ENCODE results near the gene RAB6B. TPM values are rescaled to one million over a fixed set of nuclear protein-coding genes. Genes with fewer than 3 reads are reported as not detected.
A peak's percentile ranks its signal among the peaks of the same experiment; 100 is the strongest.

The RAB6B gene
- total RNA-seq, 6 experiments from 2014 or later, result 0.09 to 0.60 (median 0.36) TPM

DNA sequence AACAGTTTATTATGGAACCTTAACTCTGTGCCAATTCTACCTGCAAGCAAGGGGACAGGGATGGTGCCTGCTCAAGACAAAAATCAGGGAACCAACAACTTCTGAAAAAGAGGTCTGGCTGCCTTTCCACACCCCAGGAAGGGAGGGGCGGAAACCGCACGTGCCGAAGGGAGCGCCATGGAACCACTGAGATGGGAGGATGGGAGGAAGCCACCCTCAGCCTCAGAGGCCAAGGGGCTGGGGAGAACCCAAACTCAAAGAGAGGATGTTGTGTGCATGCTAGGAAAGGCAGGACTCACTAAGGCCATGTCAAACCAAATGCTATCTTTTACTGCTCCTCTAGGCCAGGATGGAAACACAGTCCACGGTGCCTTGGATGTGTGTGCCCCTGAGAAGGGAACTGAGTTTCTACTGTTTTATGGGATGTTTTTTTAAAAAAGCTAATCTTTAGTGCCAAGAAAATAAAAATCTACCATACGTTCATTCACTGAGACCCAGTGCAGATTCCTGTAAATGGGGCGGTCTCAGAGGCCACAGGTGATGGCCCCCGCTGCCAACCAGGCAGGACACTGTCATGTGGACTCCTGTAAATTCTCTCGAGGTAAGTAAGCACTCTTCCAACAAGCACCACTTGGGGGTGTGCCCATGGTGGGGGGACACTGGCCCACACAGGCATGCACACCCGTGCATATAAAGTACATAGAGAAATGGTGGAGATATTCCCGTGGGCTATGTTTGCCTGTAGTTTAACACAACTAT is 69.5 kb downstream of the RAB6B start:
- DNase-seq, result no peak
- Histone ChIP-seq H3K27ac (no peak overlapping the region), H3K4me1 (no peaks in the 10 kb centered on the region), H3K27me3 (no peaks in the 10 kb centered on the region), H3K4me3 (no peak overlapping the region), H3K9me3 (no peaks in the 10 kb centered on the region), H3K36me3 (peaks cover 0 to 13% (median 3%) of the 10 kb centered on the region in 4 donors)
- WGBS (ENCODE audit: insufficient coverage, low coverage, low lambda C conversion rate, missing lambda C conversion rate), result 87% methylated on average over 6 of the region's 12 CpGs
- no peak for TF ChIP-seq POLR2A (IDR thresholded peaks at IDR 0.05)
- TF ChIP-seq, protein P1, sequence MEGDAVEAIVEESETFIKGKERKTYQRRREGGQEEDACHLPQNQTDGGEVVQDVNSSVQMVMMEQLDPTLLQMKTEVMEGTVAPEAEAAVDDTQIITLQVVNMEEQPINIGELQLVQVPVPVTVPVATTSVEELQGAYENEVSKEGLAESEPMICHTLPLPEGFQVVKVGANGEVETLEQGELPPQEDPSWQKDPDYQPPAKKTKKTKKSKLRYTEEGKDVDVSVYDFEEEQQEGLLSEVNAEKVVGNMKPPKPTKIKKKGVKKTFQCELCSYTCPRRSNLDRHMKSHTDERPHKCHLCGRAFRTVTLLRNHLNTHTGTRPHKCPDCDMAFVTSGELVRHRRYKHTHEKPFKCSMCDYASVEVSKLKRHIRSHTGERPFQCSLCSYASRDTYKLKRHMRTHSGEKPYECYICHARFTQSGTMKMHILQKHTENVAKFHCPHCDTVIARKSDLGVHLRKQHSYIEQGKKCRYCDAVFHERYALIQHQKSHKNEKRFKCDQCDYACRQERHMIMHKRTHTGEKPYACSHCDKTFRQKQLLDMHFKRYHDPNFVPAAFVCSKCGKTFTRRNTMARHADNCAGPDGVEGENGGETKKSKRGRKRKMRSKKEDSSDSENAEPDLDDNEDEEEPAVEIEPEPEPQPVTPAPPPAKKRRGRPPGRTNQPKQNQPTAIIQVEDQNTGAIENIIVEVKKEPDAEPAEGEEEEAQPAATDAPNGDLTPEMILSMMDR (IDR thresholded peaks at IDR 0.05), result no peak
- intact Hi-C loops (cut with DNase I), result no loop called here
- no peak for ATAC-seq

- no peaks in the 10 kb centered on the region for H3K27me3 ChIP-seq
- no peaks in the 10 kb centered on the region for H3K4me1 ChIP-seq
- intact Hi-C loops (cut with DNase I), result no loop called here
- 75% methylated on average over 6 of the region's 8 CpGs for WGBS (ENCODE audit: insufficient coverage, low coverage, low lambda C conversion rate, missing lambda C conversion rate)
- H3K36me3 ChIP-seq, result peaks cover 0 to 23% (median 10%) of the 10 kb centered on the region in 4 donors
- no peak overlapping the region for H3K4me3 ChIP-seq
- H3K27ac ChIP-seq, result no peak overlapping the region
- ATAC-seq, result no peak
- TF ChIP-seq, protein P1 (IDR thresholded peaks at IDR 0.05), result no peak
- TF ChIP-seq POLR2A (IDR thresholded peaks at IDR 0.05), result no peak
- DNase-seq, result no peak
- H3K9me3 ChIP-seq, result no peaks in the 10 kb centered on the region
Observed at GRCh38 chr3:133824961-133825485, 70.7 kb downstream of the RAB6B start.

DNA sequence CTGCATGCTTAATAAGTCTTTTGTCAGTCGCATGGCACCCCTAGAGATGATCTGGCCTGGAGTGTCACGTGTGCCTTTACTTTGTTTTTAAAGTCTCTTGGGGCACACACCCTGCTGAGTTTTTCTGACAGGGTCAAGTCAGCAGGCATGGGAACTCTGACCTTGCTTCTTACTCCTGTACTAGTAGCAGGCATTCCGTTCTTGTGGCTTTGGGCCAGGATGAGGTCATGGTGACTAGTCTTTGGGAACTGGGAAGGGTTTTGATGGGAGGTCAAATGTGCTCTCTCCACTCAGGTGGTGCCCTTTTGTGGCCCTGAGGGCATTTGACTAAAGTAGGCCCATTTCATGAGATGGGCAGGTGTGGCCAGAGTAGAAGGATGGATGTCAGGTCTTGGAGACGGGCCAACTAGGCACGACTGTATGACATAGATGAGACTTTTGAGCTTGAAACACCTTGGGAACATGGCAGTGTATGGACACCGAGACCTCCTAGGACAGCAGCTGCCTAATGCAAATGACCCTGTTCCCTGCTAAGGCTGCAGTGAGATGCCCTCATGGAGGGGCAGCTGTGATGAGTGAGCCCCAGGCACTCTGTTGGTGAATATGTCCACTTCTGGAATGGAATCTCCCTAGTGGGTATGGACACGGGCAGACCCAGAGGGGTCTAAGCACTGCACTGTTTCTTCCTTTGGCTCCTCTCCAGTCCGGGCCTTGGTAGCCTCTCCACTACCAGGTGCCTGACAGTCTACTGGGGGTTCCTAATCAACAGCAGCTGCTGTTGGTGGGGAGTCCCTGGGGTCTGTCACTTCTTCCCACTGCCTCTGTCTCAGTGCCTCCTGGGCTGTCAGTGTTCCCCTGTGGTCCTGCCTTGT is 73.7 kb downstream of the RAB6B start:
- peak; percentile 38 to 73 (median 70) for DNase-seq
- H3K27ac ChIP-seq, result no peak overlapping the region
- H3K36me3 ChIP-seq, result peaks cover 3 to 44% (median 26%) of the 10 kb centered on the region in 4 donors
- no peaks in the 10 kb centered on the region for H3K4me1 ChIP-seq
- no peaks in the 10 kb centered on the region for H3K27me3 ChIP-seq
- no peak for TF ChIP-seq POLR2A (IDR thresholded peaks at IDR 0.05)
- TF ChIP-seq, protein P1 (IDR thresholded peaks at IDR 0.05), result peak in 2 of 4 donors; percentile 45 to 49
- H3K9me3 ChIP-seq, result no peaks in the 10 kb centered on the region
- 92% methylated on average over 2 of the region's 8 CpGs for WGBS (ENCODE audit: insufficient coverage, low coverage, low lambda C conversion rate, missing lambda C conversion rate)
- peak in 2 of 4 donors; percentile 57 to 89 for ATAC-seq
- no peak overlapping the region for H3K4me3 ChIP-seq
- intact Hi-C loops (cut with DNase I), result no loop called here

GRCh38 chr3:133820889-133821675 is 74.6 kb downstream of the RAB6B start:
- Histone ChIP-seq H3K27ac (no peak overlapping the region), H3K27me3 (no peaks in the 10 kb centered on the region), H3K4me1 (no peaks in the 10 kb centered on the region), H3K4me3 (no peak overlapping the region), H3K9me3 (no peaks in the 10 kb centered on the region), H3K36me3 (peaks cover 3 to 51% (median 30%) of the 10 kb centered on the region in 4 donors)
- intact Hi-C loops (cut with DNase I), result no loop called here
- no peak for TF ChIP-seq POLR2A (IDR thresholded peaks at IDR 0.05)
- TF ChIP-seq, protein P1 (IDR thresholded peaks at IDR 0.05), result no peak
- ATAC-seq, result no peak
- no peak for DNase-seq
- WGBS (ENCODE audit: insufficient coverage, low coverage, low lambda C conversion rate, missing lambda C conversion rate), result 100% methylated on average over 3 of the region's 3 CpGs

Measured in right lobe of liver (tissue), 6 donors.